Lower leg skin (tissue), 4 donors: ENCODE results near the gene LNX1. TPM values are rescaled to one million over a fixed set of nuclear protein-coding genes. Genes with fewer than 3 reads are reported as not detected.

Source experiments
- DNase-seq, 2 donors: peaks; one replicate each; pipeline ENCODE4 v3.0.0-alpha.2; 2019; ENCODE audit warnings: low spot score in 2 of 2
- H3K4me3 ChIP-seq: fragments of 200-600 bp; sonication (generic); 2 replicates; pipeline ENCODE4 v1.5.1; 2017; ENCODE audit warnings: mild to moderate bottlenecking, low read depth; ENCODE audit not compliant: poor library complexity, severe bottlenecking
- CTCF ChIP-seq, 3 donors: fragments of 450-650 bp; IDR thresholded peaks; one replicate each; pipeline ENCODE4 v1.5.1; 2016; ENCODE audit warnings: antibody characterized with exemption in 3 of 3, mild to moderate bottlenecking in 3 of 3, moderate library complexity in 2 of 3
- POLR2A ChIP-seq, 2 donors: fragments of 450-650 bp; IDR thresholded peaks; one replicate each; pipeline ENCODE4 v1.6.1; 2016 to 2017; ENCODE audit warnings: antibody characterized with exemption in 2 of 2, mild to moderate bottlenecking in 1 of 2, moderate library complexity in 1 of 2
- WGBS, 2 donors: methylation state at CpG; one replicate each; pipeline ENCODE4 v1.1.5; 2018; 5-methylcytosine and 5-hydroxymethylcytosine counted together
- intact Hi-C: fragments of 100-400 bp; cut with DNase I; formaldehyde crosslinking; loops from one replicate; pipeline ENCODE4 v1.15.0; 2023; ENCODE audit warnings: low total_unique reads
- total RNA-seq, 4 donors: library from RNA; depleted of rRNA; stranded (reverse); fragments of >200 nt; gene quantifications; one replicate each; pipeline ENCODE4 v1.1.0, GENCODE V29; 2016

The LNX1 gene
- total RNA-seq, 4 donors from 2014 or later: 37.0 to 79.9 (median 49.5) TPM

- TF ChIP-seq POLR2A (IDR thresholded peaks at IDR 0.05): no peak
- no peak overlapping the region for H3K4me3 ChIP-seq
- intact Hi-C loops: no loop called here
- WGBS, 2 donors: 91 to 98% methylated on average over 4 of the region's 4 CpGs
- no peak for DNase-seq
These were observed 17.4 kb upstream of the LNX1 start for GRCh38 chr4:53608649-53609048.

GRCh38 chr4:53608242-53608641, 17.0 kb upstream of the LNX1 start:
- 86 to 93% methylated on average over 3 of the region's 3 CpGs for WGBS, 2 donors
- H3K4me3 ChIP-seq: no peak overlapping the region
- intact Hi-C loops: no loop called here
- DNase-seq: no peak
- no peak for TF ChIP-seq POLR2A (IDR thresholded peaks at IDR 0.05)
- TF ChIP-seq CTCF (IDR thresholded peaks at IDR 0.05): no peak

- no peak overlapping the region for H3K4me3 ChIP-seq
- intact Hi-C loops: no loop called here
- 54 to 66% methylated on average over 3 of the region's 3 CpGs for WGBS, 2 donors
- no peak for TF ChIP-seq POLR2A (IDR thresholded peaks at IDR 0.05)
- TF ChIP-seq CTCF (IDR thresholded peaks at IDR 0.05): no peak
- DNase-seq: no peak
These were observed 14.5 kb upstream of the LNX1 start for GRCh38 chr4:53605783-53606182.

GRCh38 chr4:53602390-53602789, 11.1 kb upstream of the LNX1 start:
- no peak for DNase-seq
- intact Hi-C loops: no loop called here
- H3K4me3 ChIP-seq: no peak overlapping the region
- WGBS, 2 donors: 85 to 96% methylated on average over 3 of the region's 3 CpGs
- TF ChIP-seq POLR2A (IDR thresholded peaks at IDR 0.05) (no peak), CTCF (IDR thresholded peaks at IDR 0.05) (no peak)

GRCh38 chr4:53601251-53601764, 10.0 kb upstream of the LNX1 start:
- no peak for TF ChIP-seq CTCF (IDR thresholded peaks at IDR 0.05)
- intact Hi-C loops: no loop called here
- DNase-seq: no peak
- 64 to 78% methylated on average over 9 of the region's 9 CpGs for WGBS, 2 donors
- H3K4me3 ChIP-seq: no peak overlapping the region

- DNase-seq: no peak
- WGBS, 2 donors: 94 to 95% methylated on average over 2 of the region's 2 CpGs
- intact Hi-C loops: no loop called here
- H3K4me3 ChIP-seq: no peak overlapping the region
- no peak for TF ChIP-seq CTCF (IDR thresholded peaks at IDR 0.05)
- no peak for TF ChIP-seq POLR2A (IDR thresholded peaks at IDR 0.05)
These were observed 8.3 kb upstream of the LNX1 start for GRCh38 chr4:53599632-53600031.
